ENCODE data around the gene PPP1R3C.

PPP1R3C gene

DNA sequence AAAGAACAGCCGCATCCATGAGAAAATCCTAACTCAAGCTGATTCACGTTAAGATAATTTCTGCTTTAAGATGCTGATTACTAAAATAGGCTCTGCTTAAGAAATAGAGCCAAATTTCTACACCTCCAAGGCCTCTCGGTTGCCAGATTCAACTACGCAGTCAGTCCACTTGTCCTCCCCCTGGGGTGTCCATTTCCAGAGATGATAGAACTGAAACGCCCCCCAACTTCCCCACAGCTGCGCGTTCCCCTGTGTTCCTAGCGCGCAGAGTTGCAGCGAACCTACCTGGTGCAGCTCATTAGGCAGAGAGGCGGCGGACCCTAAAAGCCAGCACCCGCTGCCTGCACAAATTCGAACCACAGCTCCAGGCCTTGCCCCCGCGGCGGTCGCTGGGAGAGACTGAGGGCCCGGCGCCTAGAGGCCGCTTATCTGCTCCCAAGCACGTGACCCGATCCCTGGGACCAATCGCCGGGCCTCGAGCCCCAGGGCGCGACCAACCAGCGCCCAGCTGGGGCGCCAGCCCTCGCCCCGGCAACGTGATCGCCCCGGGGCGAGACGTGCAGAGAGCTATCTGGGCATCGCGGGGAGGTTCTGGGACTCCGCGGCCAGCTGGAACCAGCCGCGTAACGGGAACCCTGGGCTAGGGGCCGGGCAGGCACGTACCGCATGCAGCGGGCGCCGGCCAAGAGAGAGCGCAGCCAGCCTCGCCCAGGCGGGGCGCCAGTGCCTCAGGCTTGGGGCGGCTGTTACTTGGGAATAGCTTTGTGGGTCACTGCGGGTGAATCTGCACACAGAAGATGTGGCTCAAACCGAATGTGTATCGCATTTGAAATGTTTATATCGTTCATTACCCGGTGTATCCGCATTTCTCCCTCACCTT is at the start of gene PPP1R3C:
Gene PPP1R3C (minus strand): TSS at position 401 of the 880 bp plus-strand sequence. CDS start 102 bp downstream, at position 299.
- H3K27ac ChIP-seq (ENCODE audit: low read length) = no peak within 1 kb of the TSS
- no peaks in the 10 kb centered on the region for H3K36me3 ChIP-seq (ENCODE audit: control insufficient read depth, low read depth, low read length)
- H3K27me3 ChIP-seq (ENCODE audit: control insufficient read depth, insufficient read depth, low read length) = peaks cover 35% of the 10 kb centered on the region
- no peaks in the 10 kb centered on the region for H3K9me3 ChIP-seq (ENCODE audit: control insufficient read depth, low read depth, low read length)
- H3K4me1 ChIP-seq (ENCODE audit: control insufficient read depth, low read depth, low read length) = no peaks in the 10 kb centered on the region
- peak within 1 kb of the TSS; percentile 15 for H3K9ac ChIP-seq (ENCODE audit: low read length)
- H3K4me3 ChIP-seq (ENCODE audit: low read length) = peak within 1 kb of the TSS; percentile 47

- Histone ChIP-seq H3K4me3 (ENCODE audit: low read length) (no peak overlapping the region), H3K27ac (ENCODE audit: low read length) (no peak overlapping the region), H3K4me1 (ENCODE audit: control insufficient read depth, low read depth, low read length) (peaks cover 12% of the 10 kb centered on the region)
These were observed 48.7 kb upstream of the PPP1R3C start for GRCh38 chr10:91681361-91682276.

GRCh38 chr10:91680487-91680886 is 47.6 kb upstream of the PPP1R3C start:
- no peaks in the 10 kb centered on the region for H3K9me3 ChIP-seq (ENCODE audit: control insufficient read depth, low read depth, low read length)
- no peak overlapping the region for H3K27ac ChIP-seq (ENCODE audit: low read length)
- H3K4me3 ChIP-seq (ENCODE audit: low read length) = no peak overlapping the region
- no peaks in the 10 kb centered on the region for H3K27me3 ChIP-seq (ENCODE audit: control insufficient read depth, insufficient read depth, low read length)
- H3K36me3 ChIP-seq (ENCODE audit: control insufficient read depth, low read depth, low read length) = no peaks in the 10 kb centered on the region
- H3K4me1 ChIP-seq (ENCODE audit: control insufficient read depth, low read depth, low read length) = peaks cover 12% of the 10 kb centered on the region
- no peak overlapping the region for H3K9ac ChIP-seq (ENCODE audit: low read length)

More at GRCh38 chr10:91681361-91682276, 48.7 kb upstream of the PPP1R3C start:
- no peaks in the 10 kb centered on the region for H3K27me3 ChIP-seq (ENCODE audit: control insufficient read depth, insufficient read depth, low read length)
- no peaks in the 10 kb centered on the region for H3K36me3 ChIP-seq (ENCODE audit: control insufficient read depth, low read depth, low read length)
- no peak overlapping the region for H3K9ac ChIP-seq (ENCODE audit: low read length)
- no peaks in the 10 kb centered on the region for H3K9me3 ChIP-seq (ENCODE audit: control insufficient read depth, low read depth, low read length)

DNA sequence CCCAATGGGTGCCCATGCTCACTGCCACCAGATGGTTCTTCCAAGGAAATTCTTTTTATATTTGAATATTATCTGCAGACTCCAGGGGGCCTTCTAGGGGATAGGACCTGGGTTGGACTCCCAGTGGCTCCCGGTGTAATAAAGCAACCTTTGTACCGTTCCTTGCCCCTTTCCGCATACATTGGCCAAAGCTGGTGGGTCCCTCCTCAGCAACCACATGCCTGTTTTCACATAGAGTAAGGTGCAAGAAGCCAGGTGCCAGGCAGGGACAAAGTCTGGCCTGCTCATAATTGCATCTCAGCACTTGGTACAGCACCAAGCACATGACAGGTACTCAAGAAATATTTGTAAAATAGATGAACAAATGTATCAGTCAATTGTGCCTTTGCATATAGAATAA is 46.4 kb upstream of the PPP1R3C start:
- Histone ChIP-seq H3K9ac (ENCODE audit: low read length) (no peak overlapping the region), H3K9me3 (ENCODE audit: control insufficient read depth, low read depth, low read length) (no peaks in the 10 kb centered on the region), H3K27me3 (ENCODE audit: control insufficient read depth, insufficient read depth, low read length) (no peaks in the 10 kb centered on the region), H3K4me1 (ENCODE audit: control insufficient read depth, low read depth, low read length) (peaks cover 8% of the 10 kb centered on the region), H3K4me3 (ENCODE audit: low read length) (no peak overlapping the region), H3K36me3 (ENCODE audit: control insufficient read depth, low read depth, low read length) (no peaks in the 10 kb centered on the region), H3K27ac (ENCODE audit: low read length) (no peak overlapping the region)

GRCh38 chr10:91677911-91678310 is 45.0 kb upstream of the PPP1R3C start:
- Histone ChIP-seq H3K4me3 (ENCODE audit: low read length) (no peak overlapping the region), H3K4me1 (ENCODE audit: control insufficient read depth, low read depth, low read length) (no peaks in the 10 kb centered on the region), H3K9ac (ENCODE audit: low read length) (no peak overlapping the region), H3K27ac (ENCODE audit: low read length) (no peak overlapping the region), H3K36me3 (ENCODE audit: control insufficient read depth, low read depth, low read length) (no peaks in the 10 kb centered on the region), H3K27me3 (ENCODE audit: control insufficient read depth, insufficient read depth, low read length) (no peaks in the 10 kb centered on the region), H3K9me3 (ENCODE audit: control insufficient read depth, low read depth, low read length) (no peaks in the 10 kb centered on the region)

GRCh38 chr10:91672021-91672608 is 39.2 kb upstream of the PPP1R3C start:
- H3K27me3 ChIP-seq (ENCODE audit: control insufficient read depth, insufficient read depth, low read length) = no peaks in the 10 kb centered on the region
- H3K4me1 ChIP-seq (ENCODE audit: control insufficient read depth, low read depth, low read length) = peaks cover 30% of the 10 kb centered on the region
- no peak overlapping the region for H3K9ac ChIP-seq (ENCODE audit: low read length)
- no peak overlapping the region for H3K4me3 ChIP-seq (ENCODE audit: low read length)
- H3K36me3 ChIP-seq (ENCODE audit: control insufficient read depth, low read depth, low read length) = no peaks in the 10 kb centered on the region
- no peaks in the 10 kb centered on the region for H3K9me3 ChIP-seq (ENCODE audit: control insufficient read depth, low read depth, low read length)
- no peak overlapping the region for H3K27ac ChIP-seq (ENCODE audit: low read length)

DNA sequence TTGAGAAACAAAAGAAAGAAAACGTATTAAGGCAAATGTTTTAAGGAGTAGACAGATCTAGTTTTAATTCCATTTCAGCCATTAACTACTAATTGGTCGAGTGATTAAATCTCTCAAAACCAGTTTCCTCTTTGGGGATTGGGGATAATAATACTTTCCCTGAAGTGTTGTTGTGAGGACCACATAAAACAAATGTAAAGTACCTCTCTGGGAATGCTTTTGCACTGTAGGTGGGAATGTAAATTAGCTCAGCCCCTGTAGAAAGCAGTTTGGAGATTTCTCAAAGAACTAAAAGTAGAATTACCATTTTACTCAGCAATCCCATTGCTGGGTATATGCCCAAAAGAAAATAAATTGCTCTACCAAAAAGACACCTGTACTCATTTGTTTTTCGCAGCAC is 36.0 kb upstream of the PPP1R3C start:
- no peak overlapping the region for H3K27ac ChIP-seq (ENCODE audit: low read length)
- no peak overlapping the region for H3K4me3 ChIP-seq (ENCODE audit: low read length)

GRCh38 chr10:91665842-91666241 is 33.0 kb upstream of the PPP1R3C start:
- Histone ChIP-seq H3K27me3 (ENCODE audit: control insufficient read depth, insufficient read depth, low read length) (no peaks in the 10 kb centered on the region), H3K9me3 (ENCODE audit: control insufficient read depth, low read depth, low read length) (no peaks in the 10 kb centered on the region), H3K4me1 (ENCODE audit: control insufficient read depth, low read depth, low read length) (peaks cover 19% of the 10 kb centered on the region), H3K27ac (ENCODE audit: low read length) (no peak overlapping the region), H3K9ac (ENCODE audit: low read length) (no peak overlapping the region), H3K36me3 (ENCODE audit: control insufficient read depth, low read depth, low read length) (no peaks in the 10 kb centered on the region), H3K4me3 (ENCODE audit: low read length) (no peak overlapping the region)

More for the DNA sequence above, 36.0 kb upstream of the PPP1R3C start:
- no peaks in the 10 kb centered on the region for H3K36me3 ChIP-seq (ENCODE audit: control insufficient read depth, low read depth, low read length)
- no peaks in the 10 kb centered on the region for H3K9me3 ChIP-seq (ENCODE audit: control insufficient read depth, low read depth, low read length)
- peaks cover 30% of the 10 kb centered on the region for H3K4me1 ChIP-seq (ENCODE audit: control insufficient read depth, low read depth, low read length)
- H3K9ac ChIP-seq (ENCODE audit: low read length) = no peak overlapping the region
- no peaks in the 10 kb centered on the region for H3K27me3 ChIP-seq (ENCODE audit: control insufficient read depth, insufficient read depth, low read length)

GRCh38 chr10:91664426-91664825 is 31.6 kb upstream of the PPP1R3C start:
- no peak overlapping the region for H3K27ac ChIP-seq (ENCODE audit: low read length)
- H3K36me3 ChIP-seq (ENCODE audit: control insufficient read depth, low read depth, low read length) = no peaks in the 10 kb centered on the region
- no peak overlapping the region for H3K9ac ChIP-seq (ENCODE audit: low read length)
- peaks cover 11% of the 10 kb centered on the region for H3K4me1 ChIP-seq (ENCODE audit: control insufficient read depth, low read depth, low read length)
- H3K27me3 ChIP-seq (ENCODE audit: control insufficient read depth, insufficient read depth, low read length) = no peaks in the 10 kb centered on the region
- no peaks in the 10 kb centered on the region for H3K9me3 ChIP-seq (ENCODE audit: control insufficient read depth, low read depth, low read length)
- H3K4me3 ChIP-seq (ENCODE audit: low read length) = no peak overlapping the region

DNA sequence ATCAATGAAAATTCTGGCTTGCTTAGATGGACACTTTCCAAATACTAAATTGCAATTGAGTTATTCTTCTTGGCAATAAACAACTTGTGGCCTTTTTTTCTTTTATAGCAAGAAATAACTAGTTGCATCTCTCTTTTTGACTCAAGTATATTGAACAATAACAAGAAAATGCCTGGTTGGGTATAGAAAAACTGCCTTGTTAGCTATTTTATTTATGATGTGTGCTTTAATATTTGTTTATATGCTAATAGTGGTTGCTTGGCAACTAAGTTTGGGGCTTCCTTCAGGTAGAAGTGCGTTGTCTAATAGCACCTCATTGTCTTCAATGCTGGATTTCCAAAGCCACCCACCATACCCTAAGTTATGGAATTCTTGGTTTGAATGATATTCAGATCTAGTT is 30.1 kb upstream of the PPP1R3C start:
- H3K27me3 ChIP-seq (ENCODE audit: control insufficient read depth, insufficient read depth, low read length) = no peaks in the 10 kb centered on the region
- no peaks in the 10 kb centered on the region for H3K36me3 ChIP-seq (ENCODE audit: control insufficient read depth, low read depth, low read length)
- H3K4me1 ChIP-seq (ENCODE audit: control insufficient read depth, low read depth, low read length) = no peaks in the 10 kb centered on the region
- H3K27ac ChIP-seq (ENCODE audit: low read length) = no peak overlapping the region
- H3K9ac ChIP-seq (ENCODE audit: low read length) = no peak overlapping the region
- H3K9me3 ChIP-seq (ENCODE audit: control insufficient read depth, low read depth, low read length) = no peaks in the 10 kb centered on the region
- no peak overlapping the region for H3K4me3 ChIP-seq (ENCODE audit: low read length)

- Histone ChIP-seq H3K27ac (ENCODE audit: low read length) (no peak overlapping the region), H3K4me3 (ENCODE audit: low read length) (no peak overlapping the region), H3K27me3 (ENCODE audit: control insufficient read depth, insufficient read depth, low read length) (no peaks in the 10 kb centered on the region), H3K36me3 (ENCODE audit: control insufficient read depth, low read depth, low read length) (no peaks in the 10 kb centered on the region), H3K9me3 (ENCODE audit: control insufficient read depth, low read depth, low read length) (no peaks in the 10 kb centered on the region), H3K4me1 (ENCODE audit: control insufficient read depth, low read depth, low read length) (no peaks in the 10 kb centered on the region), H3K9ac (ENCODE audit: low read length) (no peak overlapping the region)
These were observed 20.5 kb upstream of the PPP1R3C start for GRCh38 chr10:91653219-91653870.

Data from iPS-18a (cell line).